Stimulated activated CD8-positive, alpha-beta memory T cell treated with anti-CD3 and anti-CD28 coated beads, Interleukin-15, amount 100 ng/mL, for 24 hours (primary cell): ENCODE data around the gene CNGB1.
"Not testable (repeated sequence)": the region's sequence is repeated elsewhere in the genome, so short reads cannot be mapped to it uniquely, and the experiment has no call there.

Source experiments
- DNase-seq: peaks from one replicate; pipeline ENCODE4 v3.0.0-alpha.2; 2020; ENCODE audit warnings: low read depth

CNGB1 gene

DNA sequence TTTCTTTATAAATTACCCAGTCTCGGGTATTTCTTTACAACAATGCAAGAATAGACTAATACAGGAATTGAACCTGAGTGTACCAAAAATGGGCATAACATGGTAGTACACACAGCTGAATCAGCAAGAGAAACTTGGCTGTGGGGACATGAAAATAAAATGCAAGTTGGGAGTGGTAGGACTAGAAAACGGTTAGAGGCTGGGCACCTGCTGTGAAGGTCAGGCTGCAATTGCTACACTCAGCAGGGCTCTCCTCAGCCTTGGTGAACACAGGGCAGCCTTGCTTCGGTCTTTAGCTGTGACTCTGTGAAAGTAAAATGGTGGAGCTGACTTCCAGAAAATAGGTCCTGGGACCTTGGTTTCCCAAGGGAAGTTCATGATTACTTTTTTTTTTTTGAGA, 45.6 kb downstream of the CNGB1 start:
- no peak for DNase-seq

DNA sequence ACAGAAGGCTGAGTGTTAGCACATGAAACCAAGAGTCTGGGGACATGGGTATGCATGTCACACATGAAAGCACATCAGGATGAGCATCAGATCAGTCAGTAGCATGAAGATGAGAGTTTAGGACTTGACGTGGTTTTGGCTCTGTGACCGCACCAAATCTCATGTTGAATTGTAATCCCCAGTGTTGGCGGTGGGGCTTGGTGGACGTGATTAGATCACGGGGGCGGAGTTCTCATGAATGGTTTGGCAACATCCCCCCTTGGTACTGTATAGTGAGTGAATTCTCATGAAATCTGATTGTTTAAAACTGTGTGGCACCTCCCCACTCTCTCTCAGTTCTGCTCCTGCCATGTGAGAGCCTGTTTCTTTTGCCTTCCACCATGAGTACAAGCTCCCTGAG, 46.4 kb downstream of the CNGB1 start:
- DNase-seq: no peak

DNA sequence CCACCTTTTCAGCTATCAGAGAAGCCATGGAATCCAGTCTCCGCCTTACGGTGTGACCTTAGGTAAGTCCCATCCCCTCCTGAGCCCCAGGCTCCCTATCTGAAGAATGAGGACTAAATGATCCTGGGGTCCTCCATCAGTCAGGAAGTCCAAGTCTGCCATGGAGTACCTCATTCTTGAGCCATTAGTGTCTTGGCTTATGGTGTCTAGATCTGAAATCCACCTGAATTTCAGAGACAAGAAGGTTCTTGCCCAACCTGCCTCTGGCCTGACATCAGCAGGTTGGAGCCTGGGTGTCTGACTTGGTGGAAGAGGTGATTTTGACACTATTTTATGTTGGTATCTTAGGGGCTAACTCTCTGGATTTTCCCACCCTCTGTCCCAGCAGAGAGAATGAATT, 47.1 kb downstream of the CNGB1 start:
- DNase-seq: no peak

DNA sequence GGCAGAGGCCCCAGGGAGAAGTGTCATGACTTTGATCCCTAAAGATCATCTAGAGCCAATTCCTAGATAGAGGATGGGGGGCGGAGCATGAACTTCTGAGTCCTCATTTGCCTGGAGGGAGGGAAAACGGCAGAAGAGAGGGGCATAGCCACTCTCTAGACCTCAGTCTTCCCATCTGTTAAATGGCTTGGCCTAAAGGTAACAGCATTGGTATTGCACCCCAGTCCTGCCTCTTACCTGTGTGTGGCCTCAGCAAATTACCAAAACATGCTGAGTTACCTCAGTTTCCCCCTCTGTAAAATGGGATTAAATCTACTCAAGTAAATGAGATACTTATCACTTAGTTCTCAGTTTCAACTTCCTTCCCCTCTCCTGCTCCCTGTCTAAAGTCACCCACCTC, 47.5 kb downstream of the CNGB1 start:
- no peak for DNase-seq

DNA sequence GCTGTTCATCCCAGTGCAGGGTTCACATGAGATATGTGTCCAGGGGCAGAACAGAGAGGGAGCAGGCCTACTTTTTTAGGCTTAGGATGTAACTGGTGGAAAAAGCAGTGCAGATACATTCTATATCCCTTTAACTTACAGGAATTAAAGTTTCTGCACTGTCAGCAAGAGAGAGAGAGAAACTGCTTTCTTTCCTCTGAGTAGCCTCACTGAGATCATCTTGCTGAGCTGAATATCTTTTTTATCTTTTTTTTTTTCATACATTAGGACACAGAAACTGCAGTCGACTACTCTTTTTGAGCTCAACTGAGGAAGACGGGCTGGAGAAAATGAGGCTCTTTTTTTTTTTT, 50.1 kb downstream of the CNGB1 start:
- DNase-seq: no peak

DNA sequence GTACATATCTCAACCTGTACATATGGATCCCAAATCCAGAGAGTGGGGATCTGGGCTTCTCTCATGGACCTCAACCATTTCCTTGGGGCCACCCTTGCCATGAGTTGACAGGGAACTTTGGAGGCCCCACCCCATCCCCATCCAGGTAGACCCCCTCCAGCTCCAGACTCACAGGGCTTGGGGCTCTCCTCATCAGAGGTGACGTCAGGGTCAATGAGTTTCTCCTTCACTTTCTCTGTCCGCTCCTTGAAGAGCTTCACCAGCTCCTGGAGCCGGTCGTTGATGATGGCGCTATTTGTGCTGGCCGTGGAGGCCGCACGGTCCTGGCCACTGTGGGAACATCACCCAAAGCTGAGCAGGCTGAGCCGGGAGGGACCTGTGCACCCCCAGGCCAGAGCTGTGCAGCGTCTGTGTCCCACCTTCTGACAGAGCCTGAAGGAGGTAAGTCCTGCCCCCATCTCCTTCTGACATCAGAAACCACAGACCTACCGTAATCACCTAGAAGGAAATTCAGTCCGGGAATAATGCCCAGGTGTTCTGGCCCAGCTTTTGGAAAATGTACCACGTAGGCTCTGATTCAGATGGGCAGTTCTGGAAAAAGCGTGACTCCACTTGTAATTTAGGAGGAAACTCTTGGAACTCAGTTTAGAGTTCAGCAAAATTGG, 50.6 kb downstream of the CNGB1 start:
- DNase-seq: no peak

DNA sequence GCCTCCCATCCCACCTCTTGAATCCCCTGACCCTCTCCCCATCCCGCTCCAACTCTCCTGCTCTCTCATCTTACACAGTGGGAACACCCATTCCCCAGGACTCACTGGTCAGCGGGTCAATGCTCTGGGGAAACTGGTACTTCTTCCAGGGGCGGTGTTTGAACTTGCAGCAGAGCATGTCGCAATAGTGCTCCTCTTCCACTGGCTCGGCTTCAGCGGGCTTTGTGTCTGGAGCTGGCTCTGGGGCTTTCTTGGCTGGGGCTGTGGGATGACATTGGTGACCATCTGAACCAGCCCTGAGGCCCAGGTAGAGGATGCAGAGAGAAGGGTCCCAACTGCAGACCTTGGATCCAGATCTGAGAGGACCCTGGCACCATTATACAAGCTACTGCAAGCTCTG, 51.9 kb downstream of the CNGB1 start:
- no peak for DNase-seq

DNA sequence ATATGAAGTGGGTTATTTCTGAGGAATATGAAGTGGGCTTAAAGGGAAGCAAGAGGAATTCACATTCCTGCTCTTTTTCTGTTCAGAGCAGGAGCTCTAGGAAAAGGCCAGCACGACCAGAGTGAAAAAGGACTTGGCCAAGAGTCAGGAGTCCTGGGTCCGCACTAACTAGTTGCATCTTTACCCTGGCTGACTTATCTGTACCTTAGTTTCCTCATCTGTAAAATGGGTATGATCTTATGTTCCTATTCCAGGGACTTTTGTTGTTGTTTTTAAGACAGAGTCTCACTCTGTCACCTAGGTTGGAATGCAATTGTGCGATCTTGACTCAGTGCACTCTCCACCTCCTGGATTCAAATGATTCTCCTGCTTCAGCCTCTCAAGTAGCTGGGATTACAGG, 52.5 kb downstream of the CNGB1 start:
- DNase-seq: no peak

DNA sequence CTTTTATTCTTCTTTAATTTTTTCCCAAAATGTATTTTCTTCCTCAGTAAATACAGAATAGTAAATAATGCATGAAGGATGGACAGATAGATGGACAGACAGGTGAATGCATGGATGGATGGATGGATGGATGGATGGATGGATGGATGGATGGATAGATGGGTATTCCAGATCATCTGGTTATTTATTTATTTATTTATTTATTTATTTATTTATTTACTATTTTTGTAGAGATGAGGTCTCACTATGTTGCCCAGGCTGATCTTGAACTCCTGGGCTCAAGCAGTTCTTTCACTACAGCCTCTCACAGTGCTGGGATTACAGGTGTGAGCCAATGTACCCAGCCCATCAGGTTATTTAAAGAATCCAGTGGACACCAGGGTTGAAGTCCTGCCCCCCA, 53.0 kb downstream of the CNGB1 start:
- not testable (repeated sequence) for DNase-seq

DNA sequence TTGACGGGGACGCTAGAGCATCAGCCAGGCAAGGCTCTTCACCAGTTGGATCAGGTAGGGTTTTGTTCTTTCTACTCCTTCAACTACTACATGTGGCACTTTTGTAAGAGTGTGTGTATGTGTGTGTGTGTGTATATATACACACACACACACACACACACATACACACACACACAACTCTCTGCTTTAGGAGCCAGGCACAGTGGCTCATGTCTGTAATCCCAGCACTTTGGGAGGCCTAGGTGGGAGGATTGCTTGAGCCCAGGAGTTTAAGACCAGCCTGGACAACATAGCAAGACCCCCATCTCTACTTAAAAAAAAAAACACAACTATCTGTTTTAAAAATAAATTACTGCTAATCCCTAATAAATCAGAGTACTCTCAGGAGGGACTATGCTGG, 53.4 kb downstream of the CNGB1 start:
- DNase-seq: not testable (repeated sequence)

DNA sequence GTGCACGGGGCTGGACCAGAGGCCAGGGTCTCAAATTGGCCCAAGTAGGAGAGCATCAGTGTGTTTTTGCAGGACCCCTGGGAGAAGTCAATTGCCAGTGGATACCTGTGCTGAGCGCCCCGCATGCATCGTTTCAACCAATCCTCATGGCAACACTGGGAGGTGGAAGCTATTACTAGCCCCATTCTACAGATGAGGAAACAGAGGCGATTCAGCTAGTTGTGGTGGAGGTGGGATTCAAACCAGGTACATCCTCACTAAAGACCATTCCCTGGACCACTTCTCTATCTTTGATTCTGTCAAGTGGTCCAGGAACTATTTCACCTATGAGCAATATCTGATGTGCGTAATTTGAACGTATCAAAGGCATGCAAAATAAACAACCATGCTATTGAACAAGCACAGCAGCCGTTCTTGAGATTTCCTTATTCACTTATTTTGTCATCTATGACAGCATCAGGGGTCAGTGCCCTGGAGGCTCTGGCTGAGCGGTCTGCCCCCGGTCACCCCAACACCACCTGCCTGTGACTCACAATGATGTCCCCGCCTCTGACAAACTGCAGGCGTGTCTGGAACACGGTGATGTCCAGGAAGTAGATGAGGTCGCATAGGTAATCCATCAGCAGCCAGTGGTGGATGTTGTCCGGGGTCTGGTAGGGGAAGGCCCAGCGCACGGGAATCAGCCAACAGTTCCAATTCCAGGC, 54.0 kb downstream of the CNGB1 start:
- no peak for DNase-seq

DNA sequence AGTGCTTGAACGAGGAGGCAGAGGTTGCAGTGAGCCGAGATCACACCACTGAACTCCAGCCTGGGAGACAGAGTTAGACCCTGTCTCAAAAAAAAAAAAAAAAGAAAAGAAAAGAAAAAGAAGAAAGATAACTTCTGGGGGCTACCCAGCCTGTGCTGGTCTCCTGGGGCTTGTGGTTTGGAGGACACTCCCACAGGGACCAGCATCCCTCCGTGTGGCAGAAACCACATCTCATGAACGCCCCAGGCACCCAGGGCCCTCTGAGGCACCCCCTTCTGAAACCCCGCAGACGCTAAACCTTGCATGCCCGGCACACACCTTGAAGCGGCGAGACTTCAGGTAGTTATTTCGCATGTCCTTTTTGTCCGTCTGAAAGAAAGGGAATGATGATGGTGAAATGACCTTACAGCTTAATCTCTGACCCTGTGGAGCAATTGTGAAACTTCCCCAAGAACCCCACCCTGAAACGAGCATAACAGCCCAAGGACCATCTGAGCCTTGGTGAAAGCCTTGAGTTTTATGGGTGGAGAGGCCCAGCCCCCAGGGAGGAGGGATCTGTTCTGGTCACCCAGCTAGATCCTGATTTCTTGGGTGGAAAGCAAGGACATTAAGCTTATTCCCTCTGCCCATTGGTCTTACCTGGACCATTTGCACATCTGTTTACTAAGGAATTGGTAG, 55.0 kb downstream of the CNGB1 start:
- DNase-seq: no peak

DNA sequence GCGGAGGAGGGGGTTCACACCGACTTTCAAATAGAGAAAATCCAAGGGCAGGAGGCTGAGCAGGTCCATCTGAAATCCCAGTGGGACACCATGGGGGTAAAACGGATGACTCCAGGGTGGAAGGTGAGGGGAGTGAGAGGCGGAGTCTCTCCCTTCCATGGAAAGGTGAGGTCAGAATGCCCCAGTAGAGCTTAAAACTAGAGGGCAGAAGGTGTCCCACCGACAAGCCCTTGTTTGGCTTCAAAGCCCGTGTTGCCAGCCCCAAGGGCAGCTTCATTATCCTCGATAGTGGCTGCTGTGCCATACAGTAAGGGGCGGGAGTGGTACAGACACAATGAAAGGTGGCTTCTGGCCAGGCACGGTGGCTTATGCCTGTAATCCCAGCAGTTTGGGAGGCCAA, 55.7 kb downstream of the CNGB1 start:
- no peak for DNase-seq

DNA sequence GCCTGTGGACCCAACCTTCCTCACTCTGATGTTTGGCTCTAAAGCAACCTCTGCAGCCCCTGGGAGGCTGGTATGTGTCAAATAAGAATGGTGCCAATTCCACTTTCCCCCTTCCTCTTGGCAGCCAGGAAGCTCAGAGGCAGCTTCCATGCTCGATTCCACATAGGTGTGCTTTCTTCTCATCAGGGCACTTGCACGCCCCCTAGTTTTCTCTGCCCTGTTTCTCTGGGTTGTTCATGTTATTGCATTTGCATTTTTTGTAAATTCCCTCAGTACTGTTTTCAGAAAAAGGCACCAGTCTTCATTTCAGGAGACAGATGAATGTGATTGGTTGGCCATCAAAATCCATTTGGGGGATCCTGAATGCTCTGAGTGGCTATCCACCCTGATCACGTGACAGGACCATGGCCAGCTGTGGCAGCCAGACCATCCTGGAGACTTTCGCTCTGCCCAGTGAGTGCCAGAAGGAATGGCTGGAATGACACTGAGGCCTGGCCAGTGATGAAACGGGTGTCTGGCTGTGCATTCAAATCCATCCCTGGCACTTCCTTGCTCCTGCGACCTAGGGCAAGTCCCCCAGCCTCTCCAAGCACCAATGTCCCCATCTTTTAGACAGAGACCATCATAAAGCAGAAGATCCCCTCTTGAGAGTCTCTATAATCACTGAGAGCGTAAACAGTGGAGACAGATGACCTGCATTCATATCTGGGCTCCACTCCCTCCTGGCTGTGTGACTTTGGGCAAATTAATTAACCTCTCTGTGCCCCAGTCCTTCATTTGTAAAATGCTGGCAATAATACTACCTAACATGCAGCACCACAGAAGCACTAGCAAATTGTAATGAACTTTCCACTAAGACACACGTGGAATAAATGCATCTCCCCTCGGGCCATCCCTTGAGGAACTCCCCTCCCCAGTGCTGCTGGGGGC, 56.4 kb downstream of the CNGB1 start:
- no peak for DNase-seq

DNA sequence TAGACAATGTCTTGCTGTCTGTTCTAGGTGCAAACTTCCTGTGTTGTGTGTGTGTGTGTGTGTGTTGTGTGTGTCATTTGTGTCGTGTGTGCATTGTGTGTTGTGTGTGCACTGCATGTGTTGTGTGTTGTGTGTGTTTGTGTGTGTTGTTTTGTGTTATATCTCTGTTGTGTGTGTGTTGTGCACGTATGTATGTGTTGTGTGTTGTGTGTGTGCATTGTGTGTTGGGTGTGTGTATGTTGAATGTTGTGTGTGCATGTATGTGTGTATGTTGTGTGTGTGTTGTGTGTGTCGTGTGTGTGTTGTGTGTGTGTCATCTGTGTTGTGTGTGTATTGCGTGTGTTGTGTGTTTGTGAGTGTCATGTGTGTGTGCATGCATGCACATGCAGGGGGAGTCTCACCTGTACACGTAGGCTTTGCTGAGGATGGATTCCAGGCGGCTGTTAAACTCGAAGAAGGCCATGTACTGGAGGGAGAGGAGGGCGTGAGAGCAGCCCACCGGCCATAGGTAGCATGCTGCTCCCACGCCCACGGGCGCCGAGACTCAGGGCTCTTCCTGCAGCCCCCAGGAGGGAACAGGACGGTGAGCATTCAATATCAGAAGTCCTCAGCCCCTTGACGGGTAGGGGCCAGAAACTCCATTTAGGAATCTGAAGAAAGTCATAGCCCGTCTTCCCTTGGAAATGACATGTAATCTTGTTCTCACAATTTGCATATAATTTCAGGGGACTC, 58.2 kb downstream of the CNGB1 start:
- no peak for DNase-seq

DNA sequence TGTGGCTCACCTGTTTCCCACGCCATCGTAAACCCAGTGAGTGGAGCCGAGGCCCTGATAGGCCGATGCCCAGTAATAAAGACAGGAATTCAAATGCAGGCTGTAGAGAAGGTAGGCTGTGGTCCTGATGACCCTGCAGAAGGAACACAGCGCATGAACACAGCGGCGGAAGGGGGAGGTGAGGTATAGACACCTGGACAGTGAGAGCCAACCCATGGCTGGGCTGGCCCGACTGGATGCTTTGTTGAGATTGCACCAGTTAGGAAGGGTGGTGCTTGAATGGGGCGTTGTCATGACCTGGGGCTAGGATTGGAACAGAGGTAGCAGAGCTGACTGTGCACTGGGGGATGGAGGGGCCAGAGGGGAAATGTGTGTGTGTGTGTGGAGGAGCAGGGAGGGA, 59.2 kb downstream of the CNGB1 start:
- no peak for DNase-seq

DNA sequence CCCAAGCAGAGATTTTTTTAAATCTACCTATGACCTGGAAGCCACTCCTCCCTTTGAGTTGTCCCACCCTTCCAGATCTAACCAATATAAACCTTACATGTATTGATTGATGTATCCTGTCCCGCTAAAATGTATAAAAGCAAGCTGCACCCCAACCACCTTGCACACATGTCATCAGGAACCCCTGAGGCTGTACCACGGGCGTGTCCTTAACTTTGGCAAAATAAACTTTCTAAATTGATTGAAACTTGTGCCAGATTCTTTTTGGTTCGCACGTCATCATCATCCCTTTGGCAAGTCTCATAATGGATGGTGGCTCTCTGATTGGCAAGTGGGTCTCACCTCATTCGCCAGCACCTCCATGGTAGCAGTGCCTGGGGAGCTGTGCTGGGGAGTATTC, 60.2 kb downstream of the CNGB1 start:
- no peak for DNase-seq

DNA sequence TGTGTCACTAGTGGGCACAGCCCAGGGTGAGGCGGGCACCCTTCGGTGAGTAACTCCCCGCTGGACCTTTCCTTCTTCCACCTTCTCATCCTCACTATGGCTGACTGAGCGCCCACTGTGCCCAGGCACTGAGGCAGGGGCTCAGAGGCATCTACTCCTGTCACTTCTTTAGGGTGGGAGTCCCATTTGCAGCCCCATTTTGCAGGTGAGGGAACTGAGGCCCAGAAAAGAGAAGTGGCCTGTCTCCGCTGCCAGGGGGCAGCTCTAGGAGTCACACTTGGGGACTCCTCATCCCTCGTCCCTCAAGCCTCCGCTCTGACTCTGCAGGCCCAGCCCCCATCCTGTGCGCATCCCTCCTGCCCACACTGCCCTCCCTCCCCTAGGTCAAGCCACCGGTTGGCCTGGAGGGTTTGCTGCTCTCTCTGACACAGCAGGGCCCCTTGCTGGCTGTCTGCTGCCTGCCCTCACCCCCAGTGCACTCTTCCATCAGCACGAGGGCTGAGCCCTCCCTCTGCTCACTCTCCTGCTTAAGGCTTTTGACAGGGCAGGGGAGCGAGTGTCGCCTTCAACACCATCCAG, 62.4 kb downstream of the CNGB1 start:
- DNase-seq: no peak

DNA sequence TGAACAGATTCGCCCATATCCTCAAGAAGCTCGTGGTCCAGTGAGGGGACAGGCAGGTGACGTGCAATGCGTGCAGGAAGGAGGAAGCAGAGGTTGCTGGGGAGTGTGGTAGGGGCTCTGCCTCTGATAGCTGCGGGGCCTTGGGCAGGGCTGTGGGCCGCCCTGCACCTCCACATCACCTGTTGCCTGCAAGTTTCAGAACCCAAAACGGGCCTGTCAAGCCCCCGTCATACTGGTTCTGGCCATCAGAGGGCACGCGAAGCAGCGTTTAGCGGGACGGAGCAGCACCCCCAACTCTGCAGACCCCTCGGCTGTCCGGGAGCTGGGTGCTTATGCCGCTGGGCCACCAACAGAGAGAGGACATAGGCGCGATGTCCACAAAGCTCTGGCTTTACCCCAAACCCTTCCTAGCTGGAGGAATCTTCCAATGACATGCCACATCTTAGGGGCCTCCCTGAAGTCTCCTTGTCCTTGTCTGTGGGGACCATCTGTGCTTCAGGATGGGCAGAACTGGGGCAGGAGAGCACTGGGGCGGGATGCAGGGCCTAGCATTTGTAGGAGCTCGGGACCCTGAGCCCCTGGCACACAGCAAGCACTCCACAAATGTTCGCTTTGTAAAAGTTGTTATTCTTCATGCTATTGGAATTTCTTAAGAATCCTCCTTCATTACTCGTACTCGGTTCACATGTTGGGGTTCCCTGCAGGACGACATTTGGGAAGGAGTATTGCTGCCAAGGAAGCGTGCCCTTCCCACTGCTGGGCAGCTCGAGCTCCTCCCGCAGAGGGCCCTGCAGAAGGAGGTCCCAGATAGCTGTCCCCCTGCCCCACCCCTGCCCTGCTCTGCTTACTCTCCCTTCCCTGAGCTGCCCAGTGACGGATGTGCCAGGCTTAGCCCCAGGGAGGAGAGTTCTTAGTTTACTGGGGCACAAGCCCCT, 64.3 kb downstream of the CNGB1 start:
- no peak for DNase-seq

DNA sequence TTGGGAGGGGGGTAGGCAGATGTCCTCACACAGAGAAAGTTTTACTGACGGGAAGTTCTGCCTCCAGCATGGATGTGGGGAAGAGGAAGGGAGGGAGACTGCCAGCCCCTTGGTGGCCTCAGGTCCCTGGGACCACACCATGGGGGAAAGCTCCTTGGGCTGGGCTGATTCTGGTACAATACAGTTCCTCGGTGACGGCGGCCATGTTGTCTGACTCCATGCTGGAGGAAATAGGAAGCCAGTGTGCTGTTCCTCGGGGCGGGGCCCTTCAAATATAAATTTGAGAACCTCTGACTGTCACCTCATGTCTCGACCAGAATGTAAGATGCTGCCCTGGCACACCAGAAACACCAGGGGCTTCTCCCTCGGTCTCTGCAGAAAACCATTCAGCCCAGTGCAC, 66.8 kb downstream of the CNGB1 start:
- no peak for DNase-seq
